A549 (cell line): ENCODE results near the gene OR14C36. TPM values are rescaled to one million over a fixed set of nuclear protein-coding genes. Genes with fewer than 3 reads are reported as not detected.

Experiments used
- ATAC-seq, 2 experiments: fragments of 200-7000 bp in 1 of 2; fragments of >200 bp in 1 of 2; cut with Nextera tagmentation in 1 of 2; cut with Tn5 transposase in 1 of 2; 3 replicates each; pipeline versions ENCODE4 v1.8.0 to v1.9.1; 2018 to 2020; ENCODE audit warnings: mild to moderate bottlenecking in 1 of 2, moderate library complexity in 1 of 2
- CTCF ChIA-PET: fragments of 300-600 bp; sonication (Branson Sonifier 250); formaldehyde crosslinking; extraction: SDS; loops from one replicate; lab custom pipeline; 2021; ENCODE audit warnings: antibody characterized with exemption, inconsistent platforms; lab: Yijun Ruan, JAX
- POLR2A ChIA-PET: fragments of 350-600 bp; formaldehyde crosslinking; extraction: SDS; loops from one replicate; lab custom pipeline; 2021; ENCODE audit warnings: antibody characterized with exemption, inconsistent platforms; lab: Yijun Ruan, JAX
- DNase-seq, 2 experiments: peaks; one replicate each; pipeline versions ENCODE4 v3.0.0 to v3.0.0-alpha.2; 2011 to 2016; ENCODE audit warnings: low read depth in 1 of 2, low spot score in 1 of 2
- FAIRE-seq: peaks from 2 replicates; lab custom pipeline; 2011; peaks lifted over from hg19 to GRCh38; lab: Jason Lieb, UNC
- H3K27ac ChIP-seq, 2 experiments: fragments of >200 bp; sonication (Bioruptor Twin); formaldehyde crosslinking; 3 replicates each; pipeline ENCODE4 v1.5.1; 2016 to 2017
- H3K4me1 ChIP-seq: fragments of >200 bp; sonication (Bioruptor Twin); formaldehyde crosslinking; 3 replicates; pipeline ENCODE4 v1.6.1; 2016
- H3K4me2 ChIP-seq: fragments of >200 bp; sonication (Bioruptor Twin); formaldehyde crosslinking; 3 replicates; pipeline ENCODE4 v1.6.1; 2016
- H3K4me3 ChIP-seq: fragments of >200 bp; sonication (Bioruptor Twin); formaldehyde crosslinking; 3 replicates; pipeline ENCODE4 v1.5.1; 2016
- H3K9me3 ChIP-seq: fragments of >200 bp; sonication (Bioruptor Twin); formaldehyde crosslinking; 3 replicates; pipeline ENCODE4 v1.6.1; 2016
- ATOH8 ChIP-seq: fragments of 250-450 bp; sonication (Bioruptor Pico); IDR thresholded peaks from 2 replicates; pipeline ENCODE4 v1.5.0; 2020; ENCODE audit warnings: low read depth, mild to moderate bottlenecking, moderate library complexity
- BHLHE40 ChIP-seq: IDR thresholded peaks from 2 replicates; pipeline ENCODE4 v1.6.1; 2012; ENCODE audit warnings: low read depth, low read length, inconsistent platforms
- CEBPB ChIP-seq, 2 experiments: fragments of >200 bp in 1 of 2; sonication (Bioruptor Twin) in 1 of 2; formaldehyde crosslinking in 1 of 2; IDR thresholded peaks; 2 replicates each; pipeline ENCODE4 v1.6.1; 2012 to 2016
- CHD2 ChIP-seq: fragments of 150-350 bp; IDR thresholded peaks from 2 replicates; pipeline ENCODE4 v1.6.1; 2014; ENCODE audit warnings: low read length; ENCODE audit not compliant: partially characterized antibody
- EHF ChIP-seq: fragments of 250-450 bp; sonication (Bioruptor Pico); IDR thresholded peaks from 2 replicates; pipeline ENCODE4 v1.5.0; 2020; ENCODE audit warnings: mild to moderate bottlenecking
- ELK1 ChIP-seq: fragments of 150-350 bp; IDR thresholded peaks from 2 replicates; pipeline ENCODE4 v1.6.1; 2014; ENCODE audit warnings: low read depth, mild to moderate bottlenecking, low read length
- EP300 ChIP-seq, 2 experiments: fragments of >200 bp; sonication (Bioruptor Twin); formaldehyde crosslinking; IDR thresholded peaks; 2 replicates in 1 of 2; 3 replicates in 1 of 2; pipeline ENCODE4 v1.6.1; 2016 to 2017
- FOSB ChIP-seq: fragments of 250-450 bp; sonication (Bioruptor Pico); IDR thresholded peaks from 2 replicates; pipeline ENCODE4 v1.5.0; 2020; ENCODE audit warnings: mild to moderate bottlenecking, moderate library complexity
- FOXS1 ChIP-seq: fragments of 250-450 bp; sonication (Bioruptor Pico); IDR thresholded peaks from 2 replicates; pipeline ENCODE4 v1.5.0; 2020; ENCODE audit warnings: mild to moderate bottlenecking, moderate library complexity
- GATA3 ChIP-seq: IDR thresholded peaks from 2 replicates; pipeline ENCODE4 v1.6.1; 2012; ENCODE audit warnings: borderline replicate concordance
- HEYL ChIP-seq: fragments of 250-450 bp; sonication (Bioruptor Pico); IDR thresholded peaks from 2 replicates; pipeline ENCODE4 v1.8.0; 2021; ENCODE audit warnings: mild to moderate bottlenecking, moderate library complexity
- HMGXB4 ChIP-seq: fragments of 250-450 bp; sonication (Bioruptor Pico); IDR thresholded peaks from 2 replicates; pipeline ENCODE4 v1.5.0; 2021; ENCODE audit warnings: mild to moderate bottlenecking, moderate library complexity, borderline replicate concordance
- JUN ChIP-seq, 2 experiments: fragments of >200 bp; sonication (Bioruptor Twin); formaldehyde crosslinking; IDR thresholded peaks; 2 replicates in 1 of 2; 3 replicates in 1 of 2; pipeline ENCODE4 v1.6.1; 2016 to 2017
- JUNB ChIP-seq: fragments of >200 bp; sonication (Bioruptor Twin); formaldehyde crosslinking; IDR thresholded peaks from 2 replicates; pipeline ENCODE4 v1.6.1; 2016
- KDM5A ChIP-seq: fragments of 200-600 bp; sonication (generic); IDR thresholded peaks from 2 replicates; pipeline ENCODE4 v1.6.1; 2016; ENCODE audit warnings: antibody characterized with exemption, mild to moderate bottlenecking
- MAFK ChIP-seq: fragments of 450-650 bp; IDR thresholded peaks from 2 replicates; pipeline ENCODE4 v1.6.1; 2014; ENCODE audit not compliant: partially characterized antibody
- MAX ChIP-seq: IDR thresholded peaks from 2 replicates; pipeline ENCODE4 v1.6.1; 2012
- MAZ ChIP-seq: fragments of 150-350 bp; IDR thresholded peaks from 2 replicates; pipeline ENCODE4 v1.6.1; 2014; ENCODE audit warnings: antibody characterized with exemption, low read depth, low read length, borderline replicate concordance
- PBX3 ChIP-seq: IDR thresholded peaks from 2 replicates; pipeline ENCODE4 v1.6.1; 2012
- POLR2A ChIP-seq: IDR thresholded peaks from 2 replicates; pipeline ENCODE4 v1.6.1; 2012; ENCODE audit warnings: mild to moderate bottlenecking, low read length
- RNF2 ChIP-seq: fragments of 200-600 bp; sonication (generic); IDR thresholded peaks from 2 replicates; pipeline ENCODE4 v1.6.1; 2016; ENCODE audit warnings: low read depth, mild to moderate bottlenecking, antibody characterized with exemption, moderate library complexity, borderline replicate concordance
- SMC3 ChIP-seq: fragments of >200 bp; sonication (Bioruptor Twin); formaldehyde crosslinking; IDR thresholded peaks from 3 replicates; pipeline ENCODE4 v1.6.1; 2018; ENCODE audit warnings: inconsistent platforms
- ZNF302 ChIP-seq: fragments of 250-450 bp; sonication (Bioruptor Pico); IDR thresholded peaks from 2 replicates; pipeline ENCODE4 v1.9.0; 2021; ENCODE audit warnings: inconsistent platforms, mild to moderate bottlenecking, moderate library complexity
- WGBS: methylation state at CpG from one replicate; pipeline ENCODE4 v1.1.6; 2017; ENCODE audit errors: missing lambda C conversion rate; 5-methylcytosine and 5-hydroxymethylcytosine counted together
- polyA plus RNA-seq, 4 experiments: library from polyadenylated mRNA; depleted of rRNA in 3 of 4; stranded (reverse); fragments of >200 nt; fragmentation: RNase III in 1 of 4; extraction: RNeasy Plus Mini Kit Qiagen cat#74134 plus additional on column Dnase treatment in 1 of 4; gene quantifications; 2 replicates in 3 of 4; 3 replicates in 1 of 4; pipeline ENCODE4 v1.2.3, GENCODE V29; 2011 to 2017
- TF ChIP-seq, protein P1 (sequence below): fragments of >200 bp; sonication (Bioruptor Twin); formaldehyde crosslinking; IDR thresholded peaks from 2 replicates; pipeline ENCODE4 v1.6.1; 2016
- TF ChIP-seq, protein P2 (sequence below): fragments of 200-600 bp; sonication (generic); IDR thresholded peaks from 2 replicates; pipeline ENCODE4 v1.6.1; 2016; ENCODE audit warnings: antibody characterized with exemption, mild to moderate bottlenecking, moderate library complexity

OR14C36 gene
- polyA plus RNA-seq, 2 of the 4 experiments (the other 2 are of a cell fraction) = not detected

- Histone ChIP-seq H3K4me2 (no peak overlapping the region), H3K27ac (no peak overlapping the region), H3K4me3 (no peak overlapping the region), H3K9me3 (peaks cover 8% of the 10 kb centered on the region; the same call in 1 of the 3 replicates), H3K4me1 (no peaks in the 10 kb centered on the region)
- FAIRE-seq (no peak), DNase-seq (no peak), ATAC-seq (no peak)
- ChIA-PET CTCF (no interaction called here), POLR2A (no interaction called here)
- WGBS = 8% methylated on average over 9 of the region's 11 CpGs
- TF ChIP-seq EHF (CRISPR knock-in tag) = no peak
- no peak for TF ChIP-seq JUNB
- TF ChIP-seq KDM5A = no peak
- no peak for TF ChIP-seq HMGXB4 (CRISPR knock-in tag)
- no peak for TF ChIP-seq MAZ
- no peak for TF ChIP-seq POLR2A
- TF ChIP-seq ATOH8 (CRISPR knock-in tag) = no peak
- TF ChIP-seq CEBPB (IDR thresholded peaks at IDR 0.05) = no peak
- TF ChIP-seq ELK1 = no peak
- no peak for TF ChIP-seq HEYL (CRISPR knock-in tag)
- TF ChIP-seq ZNF302 (CRISPR knock-in tag) = no peak
- TF ChIP-seq, protein P1, sequence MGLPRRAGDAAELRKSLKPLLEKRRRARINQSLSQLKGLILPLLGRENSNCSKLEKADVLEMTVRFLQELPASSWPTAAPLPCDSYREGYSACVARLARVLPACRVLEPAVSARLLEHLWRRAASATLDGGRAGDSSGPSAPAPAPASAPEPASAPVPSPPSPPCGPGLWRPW = no peak
- no peak for TF ChIP-seq BHLHE40
- TF ChIP-seq, protein P2, sequence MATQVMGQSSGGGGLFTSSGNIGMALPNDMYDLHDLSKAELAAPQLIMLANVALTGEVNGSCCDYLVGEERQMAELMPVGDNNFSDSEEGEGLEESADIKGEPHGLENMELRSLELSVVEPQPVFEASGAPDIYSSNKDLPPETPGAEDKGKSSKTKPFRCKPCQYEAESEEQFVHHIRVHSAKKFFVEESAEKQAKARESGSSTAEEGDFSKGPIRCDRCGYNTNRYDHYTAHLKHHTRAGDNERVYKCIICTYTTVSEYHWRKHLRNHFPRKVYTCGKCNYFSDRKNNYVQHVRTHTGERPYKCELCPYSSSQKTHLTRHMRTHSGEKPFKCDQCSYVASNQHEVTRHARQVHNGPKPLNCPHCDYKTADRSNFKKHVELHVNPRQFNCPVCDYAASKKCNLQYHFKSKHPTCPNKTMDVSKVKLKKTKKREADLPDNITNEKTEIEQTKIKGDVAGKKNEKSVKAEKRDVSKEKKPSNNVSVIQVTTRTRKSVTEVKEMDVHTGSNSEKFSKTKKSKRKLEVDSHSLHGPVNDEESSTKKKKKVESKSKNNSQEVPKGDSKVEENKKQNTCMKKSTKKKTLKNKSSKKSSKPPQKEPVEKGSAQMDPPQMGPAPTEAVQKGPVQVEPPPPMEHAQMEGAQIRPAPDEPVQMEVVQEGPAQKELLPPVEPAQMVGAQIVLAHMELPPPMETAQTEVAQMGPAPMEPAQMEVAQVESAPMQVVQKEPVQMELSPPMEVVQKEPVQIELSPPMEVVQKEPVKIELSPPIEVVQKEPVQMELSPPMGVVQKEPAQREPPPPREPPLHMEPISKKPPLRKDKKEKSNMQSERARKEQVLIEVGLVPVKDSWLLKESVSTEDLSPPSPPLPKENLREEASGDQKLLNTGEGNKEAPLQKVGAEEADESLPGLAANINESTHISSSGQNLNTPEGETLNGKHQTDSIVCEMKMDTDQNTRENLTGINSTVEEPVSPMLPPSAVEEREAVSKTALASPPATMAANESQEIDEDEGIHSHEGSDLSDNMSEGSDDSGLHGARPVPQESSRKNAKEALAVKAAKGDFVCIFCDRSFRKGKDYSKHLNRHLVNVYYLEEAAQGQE = no peak
- TF ChIP-seq MAFK = no peak
- no peak for TF ChIP-seq PBX3
These were observed 31.8 kb upstream of the OR14C36 start for GRCh38 chr1:248316796-248317195.

- ChIA-PET POLR2A (no interaction called here), CTCF (no interaction called here)
- no peak for DNase-seq
- H3K4me1 ChIP-seq = no peaks in the 10 kb centered on the region
- no peak for ATAC-seq
- no peak within 1 kb of the TSS for H3K27ac ChIP-seq
- WGBS = 9% methylated on average over 1 of the region's 1 CpG
- H3K4me2 ChIP-seq = no peak within 1 kb of the TSS
- FAIRE-seq = no peak
- no peak within 1 kb of the TSS for H3K4me3 ChIP-seq
- no peaks in the 10 kb centered on the region for H3K9me3 ChIP-seq
- TF ChIP-seq BHLHE40 = no peak
- no peak for TF ChIP-seq FOXS1 (CRISPR knock-in tag)
- TF ChIP-seq ATOH8 (CRISPR knock-in tag) = no peak
- no peak for TF ChIP-seq FOSB (CRISPR knock-in tag)
- TF ChIP-seq GATA3 = no peak
- no peak for TF ChIP-seq SMC3
- TF ChIP-seq MAX = no peak
- TF ChIP-seq RNF2 = no peak
- TF ChIP-seq HMGXB4 (CRISPR knock-in tag) = no peak
- no peak for TF ChIP-seq JUN (IDR thresholded peaks at IDR 0.05)
- TF ChIP-seq, protein P1 = no peak
- no peak for TF ChIP-seq CHD2
- TF ChIP-seq EP300 (IDR thresholded peaks at IDR 0.05) = no peak
- TF ChIP-seq JUNB = no peak
- TF ChIP-seq MAZ = no peak
These were observed 24.1 kb upstream of the OR14C36 start, which contains the start of gene OR2M7 for GRCh38 chr1:248324468-248324867. TSS of gene OR2M7 (minus strand) at chr1:248324568. CDS start at chr1:248324568, 0 bp downstream.
